Measurements from ENCODE around the gene BCLAF1.

- no peak for TF ChIP-seq EP300 (IDR thresholded peaks at IDR 0.05)
- TF ChIP-seq CTCF (IDR thresholded peaks at IDR 0.05), result no peak
These were observed 19.5 kb upstream of the BCLAF1 start for GRCh38 chr6:136309171-136309570.

Measured in upper lobe of left lung (tissue), 4 donors.